ENCODE measurements around the gene ZSCAN10. TPM values are rescaled to one million over a fixed set of nuclear protein-coding genes. Genes with fewer than 3 reads are reported as not detected.

The ZSCAN10 gene
- total and polyA plus RNA-seq, 7 donors = not detected

- intact Hi-C loops (cut with DNase I) = no loop called here
- H3K36me3 ChIP-seq = no peaks in the 10 kb centered on the region
- H3K4me3 ChIP-seq = no peak overlapping the region
- peaks cover 0 to 6% (median 5%) of the 10 kb centered on the region in 4 donors for H3K4me1 ChIP-seq
- WGBS, 2 donors = 70 to 85% methylated on average over 9 of the region's 9 CpGs
- peaks cover 7 to 50% (median 35%) of the 10 kb centered on the region in 3 donors for H3K27me3 ChIP-seq
- DNase-seq = no peak
- no peaks in the 10 kb centered on the region for H3K9me3 ChIP-seq
- TF ChIP-seq CTCF (IDR thresholded peaks at IDR 0.05) (no peak), POLR2A (IDR thresholded peaks at IDR 0.05) (no peak), POLR2AphosphoS5 (IDR thresholded peaks at IDR 0.05) (no peak), EP300 (IDR thresholded peaks at IDR 0.05) (no peak)
- no peak overlapping the region for H3K27ac ChIP-seq
Measured at GRCh38 chr16:3051494-3051893, 47.6 kb downstream of the ZSCAN10 start.

- H3K27me3 ChIP-seq = peaks cover 12 to 55% (median 40%) of the 10 kb centered on the region in 3 donors
- intact Hi-C loops (cut with DNase I) = no loop called here
- 32 to 45% methylated on average over 4 of the region's 4 CpGs for WGBS, 2 donors
- no peak overlapping the region for H3K27ac ChIP-seq
- DNase-seq = no peak
- no peak for TF ChIP-seq POLR2A (IDR thresholded peaks at IDR 0.05)
- TF ChIP-seq EP300 (IDR thresholded peaks at IDR 0.05) = no peak
- no peak for TF ChIP-seq CTCF (IDR thresholded peaks at IDR 0.05)
- TF ChIP-seq POLR2AphosphoS5 (IDR thresholded peaks at IDR 0.05) = no peak
- no peaks in the 10 kb centered on the region for H3K9me3 ChIP-seq
- H3K4me1 ChIP-seq = peaks cover 0 to 11% (median 10%) of the 10 kb centered on the region in 4 donors
- no peak overlapping the region for H3K4me3 ChIP-seq
- no peaks in the 10 kb centered on the region for H3K36me3 ChIP-seq
Measured at GRCh38 chr16:3051009-3051408, 48.1 kb downstream of the ZSCAN10 start.

- no peak for DNase-seq
- intact Hi-C loops (cut with DNase I) = no loop called here
- H3K4me3 ChIP-seq = no peak overlapping the region
- H3K4me1 ChIP-seq = peaks cover 0 to 16% (median 15%) of the 10 kb centered on the region in 4 donors
- 62 to 79% methylated on average over 5 of the region's 5 CpGs for WGBS, 2 donors
- no peak for TF ChIP-seq POLR2AphosphoS5 (IDR thresholded peaks at IDR 0.05)
- no peak for TF ChIP-seq POLR2A (IDR thresholded peaks at IDR 0.05)
- no peak for TF ChIP-seq CTCF (IDR thresholded peaks at IDR 0.05)
- TF ChIP-seq EP300 (IDR thresholded peaks at IDR 0.05) = no peak
- peaks cover 17 to 60% (median 45%) of the 10 kb centered on the region in 3 donors for H3K27me3 ChIP-seq
- H3K27ac ChIP-seq = no peak overlapping the region
- no peaks in the 10 kb centered on the region for H3K36me3 ChIP-seq
- no peaks in the 10 kb centered on the region for H3K9me3 ChIP-seq
Measured at GRCh38 chr16:3050487-3050886, 48.6 kb downstream of the ZSCAN10 start.

- no peaks in the 10 kb centered on the region for H3K36me3 ChIP-seq
- no peak overlapping the region for H3K27ac ChIP-seq
- no peak overlapping the region for H3K4me3 ChIP-seq
- H3K4me1 ChIP-seq = peaks cover 0 to 20% (median 19%) of the 10 kb centered on the region in 4 donors
- TF ChIP-seq EP300 (IDR thresholded peaks at IDR 0.05) = no peak
- no peak for TF ChIP-seq CTCF (IDR thresholded peaks at IDR 0.05)
- no peak for TF ChIP-seq POLR2A (IDR thresholded peaks at IDR 0.05)
- TF ChIP-seq POLR2AphosphoS5 (IDR thresholded peaks at IDR 0.05) = no peak
- intact Hi-C loops (cut with DNase I) = no loop called here
- peaks cover 22 to 65% (median 50%) of the 10 kb centered on the region in 3 donors for H3K27me3 ChIP-seq
- no peaks in the 10 kb centered on the region for H3K9me3 ChIP-seq
- WGBS, 2 donors = 81 to 86% methylated on average over 26 of the region's 26 CpGs
- DNase-seq = no peak
Measured at GRCh38 chr16:3049921-3050481, 49.1 kb downstream of the ZSCAN10 start.

- no peak overlapping the region for H3K4me3 ChIP-seq
- H3K36me3 ChIP-seq = no peaks in the 10 kb centered on the region
- peaks cover 37 to 91% (median 73%) of the 10 kb centered on the region in 3 donors for H3K27me3 ChIP-seq
- no peak for DNase-seq
- intact Hi-C loops (cut with DNase I) = no loop called here
- peaks cover 0 to 22% (median 19%) of the 10 kb centered on the region in 4 donors for H3K4me1 ChIP-seq
- TF ChIP-seq POLR2A (IDR thresholded peaks at IDR 0.05) (no peak), EP300 (IDR thresholded peaks at IDR 0.05) (no peak)
- 7 to 14% methylated on average over 13 of the region's 13 CpGs for WGBS, 2 donors
- H3K9me3 ChIP-seq = no peaks in the 10 kb centered on the region
- H3K27ac ChIP-seq = no peak overlapping the region
Measured at GRCh38 chr16:3047387-3047720, 51.7 kb downstream of the ZSCAN10 start.

Measured in sigmoid colon (tissue), 7 donors.